ENCODE data around the gene FAM170B. TPM values are rescaled to one million over a fixed set of nuclear protein-coding genes. Genes with fewer than 3 reads are reported as not detected.

The FAM170B gene
- total RNA-seq, 2 donors from 2014 or later, result not detected

DNA sequence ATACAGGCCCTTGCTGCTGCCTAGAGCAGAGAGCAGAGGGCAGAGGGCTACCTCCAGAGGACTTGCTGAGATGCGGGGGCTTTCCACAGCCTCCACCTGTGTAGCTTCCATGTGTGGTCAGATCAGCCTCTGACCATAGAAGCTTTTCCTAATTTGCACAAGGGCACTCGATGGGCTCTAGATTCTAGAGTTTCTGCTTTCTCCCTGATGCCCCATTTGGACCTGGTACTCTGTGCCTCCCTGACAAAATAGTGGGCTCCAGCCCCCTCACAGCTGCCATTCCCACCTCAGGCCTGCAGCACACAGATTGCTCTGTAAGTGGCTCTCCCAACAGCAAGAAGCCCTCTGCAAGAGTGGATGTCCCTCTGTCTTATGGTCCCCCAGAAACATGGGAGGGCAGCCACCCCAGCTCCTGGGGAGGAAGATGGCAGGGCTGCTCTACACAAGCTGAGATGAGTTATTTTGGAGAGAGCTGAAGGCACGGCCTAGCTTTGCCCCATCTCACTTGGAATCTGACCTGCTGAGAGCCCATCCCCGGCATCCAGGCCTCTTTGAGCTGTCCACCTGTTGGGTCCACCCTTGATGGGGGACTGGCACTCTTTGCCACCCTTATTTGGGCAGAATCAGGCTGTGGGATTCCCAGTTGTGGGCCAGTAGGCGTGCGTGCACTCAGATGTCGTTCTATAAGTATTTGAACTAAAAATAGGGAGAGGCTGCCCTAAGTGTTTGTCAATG, 37.7 kb upstream of the FAM170B start:
- intact Hi-C loops (cut with DNase I), result no loop called here
- no peaks in the 10 kb centered on the region for H3K9me3 ChIP-seq
- peak; percentile 11 for DNase-seq
- H3K27me3 ChIP-seq, result no peaks in the 10 kb centered on the region
- H3K4me1 ChIP-seq, result no peaks in the 10 kb centered on the region
- H3K9ac ChIP-seq (ENCODE audit: low read depth in 2 of 2, low read length in 2 of 2), result no peak overlapping the region
- no peaks in the 10 kb centered on the region for H3K36me3 ChIP-seq
- H3K27ac ChIP-seq, result no peak overlapping the region
- no peak overlapping the region for H3K4me3 ChIP-seq
- TF ChIP-seq, protein P1, sequence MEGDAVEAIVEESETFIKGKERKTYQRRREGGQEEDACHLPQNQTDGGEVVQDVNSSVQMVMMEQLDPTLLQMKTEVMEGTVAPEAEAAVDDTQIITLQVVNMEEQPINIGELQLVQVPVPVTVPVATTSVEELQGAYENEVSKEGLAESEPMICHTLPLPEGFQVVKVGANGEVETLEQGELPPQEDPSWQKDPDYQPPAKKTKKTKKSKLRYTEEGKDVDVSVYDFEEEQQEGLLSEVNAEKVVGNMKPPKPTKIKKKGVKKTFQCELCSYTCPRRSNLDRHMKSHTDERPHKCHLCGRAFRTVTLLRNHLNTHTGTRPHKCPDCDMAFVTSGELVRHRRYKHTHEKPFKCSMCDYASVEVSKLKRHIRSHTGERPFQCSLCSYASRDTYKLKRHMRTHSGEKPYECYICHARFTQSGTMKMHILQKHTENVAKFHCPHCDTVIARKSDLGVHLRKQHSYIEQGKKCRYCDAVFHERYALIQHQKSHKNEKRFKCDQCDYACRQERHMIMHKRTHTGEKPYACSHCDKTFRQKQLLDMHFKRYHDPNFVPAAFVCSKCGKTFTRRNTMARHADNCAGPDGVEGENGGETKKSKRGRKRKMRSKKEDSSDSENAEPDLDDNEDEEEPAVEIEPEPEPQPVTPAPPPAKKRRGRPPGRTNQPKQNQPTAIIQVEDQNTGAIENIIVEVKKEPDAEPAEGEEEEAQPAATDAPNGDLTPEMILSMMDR (IDR thresholded peaks at IDR 0.05), result no peak

DNA sequence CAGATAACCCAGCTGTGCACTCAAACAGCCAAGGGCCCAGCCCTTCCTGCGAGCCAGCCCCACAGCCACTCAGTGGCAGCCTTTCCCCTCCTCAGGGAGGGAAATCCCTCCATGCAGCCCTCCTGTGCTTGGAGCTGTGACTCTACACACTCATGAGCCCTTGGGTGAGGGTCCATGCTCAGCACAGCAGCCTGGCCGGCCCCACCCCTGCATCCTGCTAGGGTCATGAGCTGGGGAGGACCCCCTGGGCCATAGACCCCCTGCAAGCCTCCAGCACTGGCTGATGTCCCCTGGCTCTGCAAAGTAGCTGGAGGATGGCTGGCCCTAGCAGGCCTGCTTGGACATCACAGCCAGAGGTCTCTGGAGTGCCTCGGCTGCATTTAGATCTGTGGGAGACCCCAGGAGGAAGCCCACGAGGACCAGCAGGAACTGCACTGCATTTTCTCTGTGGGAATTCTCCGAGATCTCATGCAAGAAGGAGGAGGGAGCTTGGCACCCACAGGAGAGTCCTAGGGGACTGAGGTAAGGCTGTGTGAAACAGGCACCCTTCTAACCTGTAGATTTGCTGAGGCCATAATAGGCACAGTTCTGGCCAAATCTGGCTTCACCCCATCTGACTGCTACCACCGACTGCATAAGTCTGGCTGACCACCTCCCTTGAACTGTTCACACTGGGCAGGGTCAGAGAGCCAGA, 37.0 kb upstream of the FAM170B start:
- TF ChIP-seq, protein P1 (IDR thresholded peaks at IDR 0.05), result no peak
- peak; percentile 4 for DNase-seq
- H3K27ac ChIP-seq, result no peak overlapping the region
- no peaks in the 10 kb centered on the region for H3K9me3 ChIP-seq
- intact Hi-C loops (cut with DNase I), result no loop called here
- no peak overlapping the region for H3K4me3 ChIP-seq
- no peaks in the 10 kb centered on the region for H3K4me1 ChIP-seq
- H3K27me3 ChIP-seq, result no peaks in the 10 kb centered on the region
- no peaks in the 10 kb centered on the region for H3K36me3 ChIP-seq
- no peak overlapping the region for H3K9ac ChIP-seq (ENCODE audit: low read depth in 2 of 2, low read length in 2 of 2)

DNA sequence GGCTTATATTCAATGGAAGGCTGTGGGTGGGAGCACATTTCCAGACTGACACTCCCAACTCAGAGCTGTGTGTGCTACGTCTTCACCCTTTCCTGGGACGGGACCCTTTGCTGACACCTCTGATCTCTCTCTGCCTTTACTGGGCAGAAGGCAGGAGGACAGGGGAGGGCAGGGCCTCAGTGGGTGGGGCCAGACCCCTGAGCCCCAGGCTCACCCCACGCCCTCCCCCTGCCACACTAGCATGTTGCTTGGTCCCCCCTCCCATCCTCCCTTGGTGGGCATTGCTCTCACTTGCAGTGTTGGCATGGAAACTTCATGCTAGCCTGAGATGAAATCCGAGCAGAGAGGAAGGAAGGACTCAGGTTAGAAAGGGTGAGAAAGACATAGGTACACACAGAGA, 36.0 kb upstream of the FAM170B start:
- H3K27me3 ChIP-seq, result no peaks in the 10 kb centered on the region
- H3K4me1 ChIP-seq, result no peaks in the 10 kb centered on the region
- H3K9me3 ChIP-seq, result no peaks in the 10 kb centered on the region
- no peaks in the 10 kb centered on the region for H3K36me3 ChIP-seq
- no peak overlapping the region for H3K4me3 ChIP-seq
- DNase-seq, result peak; percentile 3
- TF ChIP-seq, protein P1 (IDR thresholded peaks at IDR 0.05), result no peak
- intact Hi-C loops (cut with DNase I), result no loop called here
- no peak overlapping the region for H3K27ac ChIP-seq
- no peak overlapping the region for H3K9ac ChIP-seq (ENCODE audit: low read depth in 2 of 2, low read length in 2 of 2)

DNA sequence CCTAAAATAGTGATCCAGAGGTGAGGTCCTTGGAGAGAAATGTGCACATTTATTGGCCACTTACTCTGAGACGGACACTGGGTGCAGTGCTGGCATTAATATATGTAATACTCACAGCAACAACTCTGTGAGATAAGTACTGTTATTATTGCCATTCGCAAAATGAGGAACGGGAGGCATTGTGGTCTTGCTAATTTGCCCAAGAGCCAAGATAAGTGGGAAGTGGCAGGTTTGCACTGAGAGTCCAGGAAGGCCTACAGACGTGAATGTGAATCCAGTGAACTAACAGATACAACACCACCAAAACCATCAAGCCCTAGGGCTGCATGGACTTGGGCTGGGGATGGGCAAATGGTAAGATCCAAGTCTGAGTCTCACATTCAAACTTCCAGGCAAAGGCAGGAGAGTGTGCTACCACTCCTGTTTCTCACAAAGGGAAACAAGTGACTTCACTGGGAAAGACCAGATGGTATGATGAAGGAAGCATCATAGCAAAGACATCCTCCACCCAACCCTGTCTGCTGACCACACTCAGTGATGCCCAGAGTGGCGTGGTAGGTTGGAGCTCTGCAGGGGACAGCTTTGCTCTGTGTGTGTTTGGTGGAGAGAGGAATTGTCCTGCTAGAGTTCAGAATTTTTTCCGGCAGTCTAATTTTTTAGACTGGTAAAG, 35.1 kb upstream of the FAM170B start:
- Histone ChIP-seq H3K4me1 (no peaks in the 10 kb centered on the region), H3K27me3 (no peaks in the 10 kb centered on the region), H3K9ac (ENCODE audit: low read depth in 2 of 2, low read length in 2 of 2) (no peak overlapping the region), H3K9me3 (no peaks in the 10 kb centered on the region), H3K36me3 (no peaks in the 10 kb centered on the region), H3K27ac (no peak overlapping the region), H3K4me3 (no peak overlapping the region)
- intact Hi-C loops (cut with DNase I), result no loop called here
- TF ChIP-seq, protein P1 (IDR thresholded peaks at IDR 0.05), result no peak
- DNase-seq, result peak; percentile 17

DNA sequence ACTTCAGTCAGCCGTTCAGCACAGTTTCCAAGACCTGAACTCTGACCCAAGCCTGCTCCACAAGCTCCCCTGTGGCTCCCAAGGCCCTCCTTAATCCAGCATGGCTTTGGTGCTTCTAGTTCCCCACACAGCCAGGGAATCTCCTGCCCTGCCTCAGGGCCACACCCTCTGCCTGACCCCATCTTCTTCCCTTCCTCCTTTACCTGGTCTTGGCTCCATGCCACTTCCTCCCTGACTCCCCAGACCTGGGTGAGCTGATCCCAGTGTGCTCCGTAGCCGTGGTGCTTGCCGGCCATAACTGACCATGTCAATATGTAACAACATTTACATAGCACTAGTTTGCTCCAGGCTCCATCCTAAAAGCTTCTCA, 34.3 kb upstream of the FAM170B start:
- peak; percentile 7 for DNase-seq
- intact Hi-C loops (cut with DNase I), result no loop called here

More for the DNA sequence above, 34.3 kb upstream of the FAM170B start:
- Histone ChIP-seq H3K4me1 (no peaks in the 10 kb centered on the region), H3K36me3 (no peaks in the 10 kb centered on the region), H3K4me3 (no peak overlapping the region), H3K9ac (ENCODE audit: low read depth in 2 of 2, low read length in 2 of 2) (no peak overlapping the region), H3K27ac (no peak overlapping the region), H3K27me3 (no peaks in the 10 kb centered on the region), H3K9me3 (no peaks in the 10 kb centered on the region)
- TF ChIP-seq, protein P1 (IDR thresholded peaks at IDR 0.05), result no peak
